Chondrocyte (in vitro differentiated cells): ENCODE measurements around the gene NANOS1. TPM values are rescaled to one million over a fixed set of nuclear protein-coding genes. Genes with fewer than 3 reads are reported as not detected.

Source experiments
- DNase-seq: peaks from one replicate; pipeline ENCODE4 v3.0.0; 2021; ENCODE audit warnings: mixed read lengths, low spot score
- H3K27ac Mint-ChIP-seq: one replicate; pipeline ENCODE4 v1.8.0; 2021; ENCODE audit warnings: mild to moderate bottlenecking, moderate library complexity, mixed read lengths; ENCODE audit not compliant: unreplicated experiment
- H3K27me3 Mint-ChIP-seq: 2 replicates; pipeline ENCODE4 v1.8.0; 2021; ENCODE audit warnings: low read depth, mixed read lengths
- H3K36me3 Mint-ChIP-seq: 2 replicates; pipeline ENCODE4 v1.8.0; 2021; ENCODE audit warnings: low read depth, mixed read lengths
- H3K4me1 Mint-ChIP-seq: 2 replicates; pipeline ENCODE4 v1.8.0; 2021; ENCODE audit warnings: low read depth, mild to moderate bottlenecking, mixed read lengths
- H3K4me3 Mint-ChIP-seq: one replicate; pipeline ENCODE4 v1.8.0; 2021; ENCODE audit warnings: mild to moderate bottlenecking, moderate library complexity, mixed read lengths; ENCODE audit not compliant: unreplicated experiment
- H3K9me3 Mint-ChIP-seq: 2 replicates; pipeline ENCODE4 v1.8.0; 2021; ENCODE audit warnings: low read depth, mixed read lengths
- CTCF ChIP-seq: fragments of 200-600 bp; sonication (generic); IDR thresholded peaks from 2 replicates; pipeline ENCODE4 v1.5.0; 2021; ENCODE audit warnings: antibody characterized with exemption, mild to moderate bottlenecking, moderate library complexity
- long read RNA-seq: library from polyadenylated mRNA; stranded (forward); transcript quantifications from one replicate; pipeline ENCODE4 v2.0.0, GENCODE V29; 2021
- total RNA-seq: library from RNA; stranded (reverse); gene quantifications from 3 replicates; pipeline ENCODE4 v1.2.1, GENCODE V29; 2021

Gene NANOS1
- total RNA-seq, result 3.8 to 9.7 TPM (median 4.5 TPM) in 3 replicates
- long read RNA-seq, full-length matches to known transcripts, result 10 of 10 reads
- long read RNA-seq, partial matches to known transcripts, result 0 of 10 reads
- long read RNA-seq, other reads (novel, unspliced or antisense), result 0 of 10 reads

GRCh38 chr10:119029613-119030420 is at the start of gene NANOS1:
TSS of gene NANOS1 (plus strand) at chr10:119029714. CDS start at chr10:119029802, 88 bp downstream.
- Mint-ChIP-seq H3K4me3 (peak within 1 kb of the TSS; percentile 65), H3K9me3 (no peaks in the 10 kb centered on the region), H3K27ac (no peak within 1 kb of the TSS), H3K4me1 (peaks cover 49% of the 10 kb centered on the region), H3K27me3 (no peaks in the 10 kb centered on the region), H3K36me3 (peaks cover 10% of the 10 kb centered on the region)
- no peak for DNase-seq
- TF ChIP-seq CTCF, result no peak

GRCh38 chr10:118980135-118980865 is 49.2 kb upstream of the NANOS1 start:
- DNase-seq, result peak; percentile 90
- no peak overlapping the region for H3K4me3 Mint-ChIP-seq
- peaks cover 6% of the 10 kb centered on the region for H3K36me3 Mint-ChIP-seq
- TF ChIP-seq CTCF, result no peak
- no peaks in the 10 kb centered on the region for H3K27me3 Mint-ChIP-seq
- peaks cover 9% of the 10 kb centered on the region for H3K9me3 Mint-ChIP-seq
- no peak overlapping the region for H3K27ac Mint-ChIP-seq
- no peaks in the 10 kb centered on the region for H3K4me1 Mint-ChIP-seq

- H3K27ac Mint-ChIP-seq, result no peak overlapping the region
- H3K27me3 Mint-ChIP-seq, result no peaks in the 10 kb centered on the region
- no peaks in the 10 kb centered on the region for H3K4me1 Mint-ChIP-seq
- H3K36me3 Mint-ChIP-seq, result peaks cover 11% of the 10 kb centered on the region
- H3K9me3 Mint-ChIP-seq, result peaks cover 13% of the 10 kb centered on the region
- no peak overlapping the region for H3K4me3 Mint-ChIP-seq
- no peak for TF ChIP-seq CTCF
- no peak for DNase-seq
These were observed 48.6 kb upstream of the NANOS1 start for GRCh38 chr10:118980870-118981269.

- Mint-ChIP-seq H3K36me3 (peaks cover 11% of the 10 kb centered on the region), H3K4me1 (no peaks in the 10 kb centered on the region), H3K27me3 (no peaks in the 10 kb centered on the region), H3K4me3 (no peak overlapping the region), H3K27ac (no peak overlapping the region), H3K9me3 (peaks cover 14% of the 10 kb centered on the region)
- TF ChIP-seq CTCF, result no peak
- DNase-seq, result no peak
These were observed 47.6 kb upstream of the NANOS1 start for GRCh38 chr10:118981946-118982345.

GRCh38 chr10:118982366-118982765 is 47.1 kb upstream of the NANOS1 start:
- Mint-ChIP-seq H3K27me3 (no peaks in the 10 kb centered on the region), H3K9me3 (peaks cover 17% of the 10 kb centered on the region), H3K36me3 (peaks cover 11% of the 10 kb centered on the region), H3K4me3 (no peak overlapping the region), H3K27ac (no peak overlapping the region), H3K4me1 (no peaks in the 10 kb centered on the region)
- no peak for TF ChIP-seq CTCF
- DNase-seq, result no peak
